GM20431 (cell line): ENCODE measurements around the gene GLYATL1B.
"Not testable (repeated sequence)": the region's sequence is repeated elsewhere in the genome, so short reads cannot be mapped to it uniquely, and the experiment has no call there.

Experiments
- in situ Hi-C: fragments of 300-500 bp; cut with MseI, MboI; formaldehyde crosslinking; loops from one replicate; pipeline ENCODE4 v1.15.0; 2020; ENCODE audit warnings: low sequenced_read_pairs; ENCODE audit not compliant: unreplicated experiment

Gene GLYATL1B

GRCh38 chr11:59086007-59086406 is at the start of gene GLYATL1B:
Gene GLYATL1B, plus strand, starts transcription at chr11:59086307. Its CDS starts 0 bp downstream, at chr11:59086307.
- in situ Hi-C loops, result not testable (repeated sequence)

GRCh38 chr11:59036542-59036941 is 49.6 kb upstream of the GLYATL1B start:
- in situ Hi-C loops, result not testable (repeated sequence)

- in situ Hi-C loops, result not testable (repeated sequence)
Measured at GRCh38 chr11:59037434-59037833, 48.7 kb upstream of the GLYATL1B start.

GRCh38 chr11:59040607-59041006 is 45.5 kb upstream of the GLYATL1B start:
- in situ Hi-C loops, result no loop called here

- in situ Hi-C loops, result not testable (repeated sequence)
Measured at GRCh38 chr11:59051383-59051782, 34.7 kb upstream of the GLYATL1B start.

- in situ Hi-C loops, result not testable (repeated sequence)
Measured at GRCh38 chr11:59052355-59052754, 33.8 kb upstream of the GLYATL1B start.

GRCh38 chr11:59053387-59053786 is 32.7 kb upstream of the GLYATL1B start:
- in situ Hi-C loops, result no loop called here

GRCh38 chr11:59058120-59059033 is 27.7 kb upstream of the GLYATL1B start:
- in situ Hi-C loops, result not testable (repeated sequence)

- in situ Hi-C loops, result not testable (repeated sequence)
Measured at GRCh38 chr11:59060096-59060495, 26.0 kb upstream of the GLYATL1B start.

- in situ Hi-C loops, result no loop called here
Measured at GRCh38 chr11:59062602-59063529, 23.2 kb upstream of the GLYATL1B start.

GRCh38 chr11:59063996-59064727 is 21.9 kb upstream of the GLYATL1B start:
- in situ Hi-C loops, result not testable (repeated sequence)

GRCh38 chr11:59069087-59069486 is 17.0 kb upstream of the GLYATL1B start:
- in situ Hi-C loops, result no loop called here

GRCh38 chr11:59076876-59077571 is 9.1 kb upstream of the GLYATL1B start:
- in situ Hi-C loops, result no loop called here

- in situ Hi-C loops, result no loop called here
Measured at GRCh38 chr11:59078435-59078834, 7.7 kb upstream of the GLYATL1B start.

- in situ Hi-C loops, result no loop called here
Measured at GRCh38 chr11:59079086-59079485, 7.0 kb upstream of the GLYATL1B start.

- in situ Hi-C loops, result not testable (repeated sequence)
Measured at GRCh38 chr11:59080421-59080820, 5.7 kb upstream of the GLYATL1B start.

- in situ Hi-C loops, result not testable (repeated sequence)
Measured at GRCh38 chr11:59081430-59082020, 4.6 kb upstream of the GLYATL1B start.

GRCh38 chr11:59088162-59088561 is 2.1 kb downstream of the GLYATL1B start:
- in situ Hi-C loops, result no loop called here

GRCh38 chr11:59093576-59093975 is 7.5 kb downstream of the GLYATL1B start:
- in situ Hi-C loops, result not testable (repeated sequence)
